GM18507 (cell line): ENCODE results near the gene ACR.

ENCODE experiments used
- DNase-seq: peaks from one replicate; pipeline ENCODE4 v3.0.0; 2011; ENCODE audit warnings: low read depth; ENCODE audit not compliant: insufficient read length; ENCODE audit errors: extremely low spot score
- FAIRE-seq: peaks from 2 replicates; lab custom pipeline; 2011; peaks lifted over from hg19 to GRCh38; lab: Jason Lieb, UNC

Gene ACR

DNA sequence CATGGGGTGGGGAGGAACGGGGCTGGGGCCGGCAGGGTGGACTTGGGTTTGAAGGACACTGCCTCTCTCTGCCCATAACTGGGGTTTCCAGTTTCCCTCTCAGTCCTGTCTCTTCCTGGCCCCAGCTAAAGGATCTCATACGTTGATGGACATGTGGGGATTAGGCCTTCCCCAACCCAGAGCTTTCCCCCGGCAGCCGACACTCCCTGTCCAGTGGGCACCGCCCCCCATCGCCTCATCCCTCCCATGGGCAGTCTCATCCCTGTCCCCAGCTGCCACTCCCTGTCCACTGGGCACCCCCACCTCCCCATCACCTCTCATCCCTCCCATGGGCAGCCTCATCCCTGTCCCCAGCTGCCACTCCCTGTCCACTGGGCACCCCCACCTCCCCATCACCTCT lies 22.2 kb upstream of the ACR start:
- DNase-seq (no peak), FAIRE-seq (no peak)

DNA sequence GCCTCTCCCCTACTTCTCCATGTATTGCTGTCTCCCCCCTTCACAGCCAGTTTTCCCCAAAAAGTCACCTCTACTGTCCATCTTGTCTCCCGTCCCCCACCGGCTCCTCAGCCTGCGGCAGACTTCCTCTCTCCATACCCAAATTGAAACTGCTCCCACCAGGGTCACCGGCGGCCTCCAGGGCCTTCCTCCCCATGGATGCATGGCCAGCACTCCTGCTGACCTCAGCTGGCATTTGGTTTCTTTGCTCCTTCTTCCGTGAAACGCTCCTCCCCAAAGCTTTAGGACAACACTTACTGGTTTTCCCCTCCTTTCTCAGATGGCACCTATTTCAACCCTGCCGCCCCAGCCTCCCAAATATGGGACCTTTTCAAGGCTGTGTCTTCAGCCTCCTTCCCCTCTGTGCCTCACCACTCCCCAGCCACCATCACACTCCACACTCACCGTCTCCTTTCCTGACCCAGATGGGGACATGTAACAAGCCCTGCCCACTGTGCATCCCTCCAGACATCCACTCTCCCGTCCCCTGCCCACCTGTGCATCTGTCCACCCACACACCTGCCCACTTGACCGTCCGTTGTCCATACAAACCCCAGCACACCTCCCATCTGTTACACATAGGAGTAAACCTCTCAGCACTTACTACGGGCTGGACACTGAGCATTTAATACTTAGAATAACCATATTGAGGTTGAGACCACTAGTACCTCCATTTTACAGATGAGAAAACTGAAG lies 21.5 kb upstream of the ACR start:
- DNase-seq: no peak
- FAIRE-seq: no peak

DNA sequence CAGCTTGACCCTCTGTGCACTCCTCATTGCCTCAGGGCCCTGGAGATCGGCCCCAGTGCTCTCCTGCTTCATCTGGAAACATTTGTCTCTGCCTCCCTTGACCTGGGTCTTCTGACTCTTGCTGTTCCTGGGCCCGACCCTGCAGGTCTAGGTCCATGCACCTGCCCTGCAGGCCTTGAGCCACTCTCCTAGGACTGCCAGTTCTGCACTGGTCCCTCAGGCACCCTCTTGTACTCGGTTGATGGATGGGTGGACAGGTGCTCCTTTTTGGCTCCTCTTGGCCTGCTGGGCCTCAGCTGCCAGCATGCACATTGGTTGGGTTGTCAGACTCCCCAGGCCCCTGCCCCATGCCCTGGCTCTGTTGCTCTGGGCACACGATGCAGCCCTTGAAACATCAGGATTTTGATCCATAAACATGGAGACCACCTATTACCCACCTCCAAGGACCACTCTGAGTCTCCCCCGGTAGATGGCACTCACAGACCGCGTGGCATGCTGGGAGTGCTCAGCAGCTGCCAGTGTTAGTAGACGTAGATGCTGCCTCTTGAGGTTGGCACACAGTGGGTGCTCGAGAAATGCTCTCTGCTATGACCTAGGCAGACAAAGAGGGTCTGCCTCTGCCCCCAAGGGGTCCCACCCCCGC lies 20.2 kb upstream of the ACR start:
- DNase-seq: no peak
- FAIRE-seq: no peak

DNA sequence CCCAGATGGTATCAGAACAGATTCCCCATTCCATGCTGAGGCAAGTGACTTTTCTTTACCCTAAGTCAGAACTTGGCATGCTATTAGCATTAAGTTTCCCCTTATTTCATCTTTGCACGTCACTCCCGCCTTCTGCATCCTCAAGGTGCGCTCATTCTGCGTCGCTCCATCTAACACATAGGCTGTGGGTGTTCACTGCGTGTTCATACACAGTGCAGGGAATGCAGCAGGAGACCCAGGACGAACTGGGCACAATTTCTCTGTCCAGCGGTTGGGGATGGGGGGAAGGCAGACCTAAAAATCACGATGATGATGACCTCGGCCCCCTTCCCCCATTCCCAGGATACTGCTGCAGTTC lies 19.7 kb upstream of the ACR start:
- FAIRE-seq (no peak), DNase-seq (no peak)

DNA sequence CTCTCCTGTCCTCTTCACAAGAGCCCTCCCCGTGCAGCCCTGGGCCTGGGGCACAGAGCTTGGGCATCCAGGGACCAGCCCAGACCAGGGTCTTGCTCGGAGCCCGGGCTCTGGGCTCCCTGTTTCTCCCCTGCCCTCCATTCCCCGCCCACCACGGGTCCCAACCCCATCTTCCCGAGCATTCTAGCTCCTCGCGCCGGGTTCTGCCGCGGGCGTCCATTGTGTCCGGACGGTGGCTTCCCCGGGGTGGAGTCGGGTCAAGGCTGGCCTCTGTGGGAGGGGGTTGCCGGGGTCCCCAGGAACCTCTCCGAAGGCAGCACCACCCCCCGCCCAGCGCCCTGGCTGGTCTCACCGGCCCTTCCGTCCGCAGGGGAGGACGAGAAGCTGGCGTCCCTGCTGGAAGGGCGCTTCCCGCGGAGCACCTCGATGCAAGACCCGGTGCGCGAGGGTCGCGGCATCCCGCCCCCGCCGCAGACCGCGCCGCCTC lies 18.1 kb upstream of the ACR start:
- DNase-seq (no peak), FAIRE-seq (no peak)

DNA sequence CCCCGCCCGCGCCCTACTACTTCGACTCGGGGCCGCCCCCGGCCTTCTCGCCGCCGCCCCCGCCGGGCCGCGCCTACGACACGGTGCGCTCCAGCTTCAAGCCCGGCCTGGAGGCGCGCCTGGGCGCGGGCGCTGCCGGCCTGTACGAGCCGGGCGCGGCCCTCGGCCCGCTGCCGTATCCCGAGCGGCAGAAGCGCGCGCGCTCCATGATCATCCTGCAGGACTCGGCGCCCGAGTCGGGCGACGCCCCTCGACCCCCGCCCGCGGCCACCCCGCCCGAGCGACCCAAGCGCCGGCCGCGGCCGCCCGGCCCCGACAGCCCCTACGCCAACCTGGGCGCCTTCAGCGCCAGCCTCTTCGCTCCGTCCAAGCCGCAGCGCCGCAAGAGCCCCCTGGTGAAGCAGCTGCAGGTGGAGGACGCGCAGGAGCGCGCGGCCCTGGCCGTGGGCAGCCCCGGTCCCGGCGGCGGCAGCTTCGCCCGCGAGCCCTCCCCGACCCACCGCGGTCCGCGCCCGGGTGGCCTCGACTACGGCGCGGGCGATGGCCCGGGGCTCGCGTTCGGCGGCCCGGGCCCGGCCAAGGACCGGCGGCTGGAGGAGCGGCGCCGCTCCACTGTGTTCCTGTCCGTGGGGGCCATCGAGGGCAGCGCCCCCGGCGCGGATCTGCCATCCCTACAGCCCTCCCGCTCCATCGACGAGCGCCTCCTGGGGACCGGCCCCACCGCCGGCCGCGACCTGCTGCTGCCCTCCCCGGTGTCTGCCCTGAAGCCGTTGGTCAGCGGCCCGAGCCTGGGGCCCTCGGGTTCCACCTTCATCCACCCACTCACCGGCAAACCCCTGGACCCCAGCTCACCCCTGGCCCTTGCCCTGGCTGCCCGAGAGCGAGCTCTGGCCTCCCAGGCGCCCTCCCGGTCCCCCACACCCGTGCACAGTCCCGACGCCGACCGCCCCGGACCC lies 17.4 kb upstream of the ACR start:
- no peak for FAIRE-seq
- no peak for DNase-seq

DNA sequence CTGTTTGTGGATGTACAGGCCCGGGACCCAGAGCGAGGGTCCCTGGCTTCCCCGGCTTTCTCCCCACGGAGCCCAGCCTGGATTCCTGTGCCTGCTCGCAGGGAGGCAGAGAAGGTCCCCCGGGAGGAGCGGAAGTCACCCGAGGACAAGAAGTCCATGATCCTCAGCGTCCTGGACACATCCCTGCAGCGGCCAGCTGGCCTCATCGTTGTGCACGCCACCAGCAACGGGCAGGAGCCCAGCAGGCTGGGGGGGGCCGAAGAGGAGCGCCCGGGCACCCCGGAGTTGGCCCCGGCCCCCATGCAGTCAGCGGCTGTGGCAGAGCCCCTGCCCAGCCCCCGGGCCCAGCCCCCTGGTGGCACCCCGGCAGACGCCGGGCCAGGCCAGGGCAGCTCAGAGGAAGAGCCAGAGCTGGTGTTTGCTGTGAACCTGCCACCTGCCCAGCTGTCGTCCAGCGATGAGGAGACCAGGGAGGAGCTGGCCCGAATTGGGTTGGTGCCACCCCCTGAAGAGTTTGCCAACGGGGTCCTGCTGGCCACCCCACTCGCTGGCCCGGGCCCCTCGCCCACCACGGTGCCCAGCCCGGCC lies 16.7 kb upstream of the ACR start:
- DNase-seq: no peak
- FAIRE-seq: no peak

DNA sequence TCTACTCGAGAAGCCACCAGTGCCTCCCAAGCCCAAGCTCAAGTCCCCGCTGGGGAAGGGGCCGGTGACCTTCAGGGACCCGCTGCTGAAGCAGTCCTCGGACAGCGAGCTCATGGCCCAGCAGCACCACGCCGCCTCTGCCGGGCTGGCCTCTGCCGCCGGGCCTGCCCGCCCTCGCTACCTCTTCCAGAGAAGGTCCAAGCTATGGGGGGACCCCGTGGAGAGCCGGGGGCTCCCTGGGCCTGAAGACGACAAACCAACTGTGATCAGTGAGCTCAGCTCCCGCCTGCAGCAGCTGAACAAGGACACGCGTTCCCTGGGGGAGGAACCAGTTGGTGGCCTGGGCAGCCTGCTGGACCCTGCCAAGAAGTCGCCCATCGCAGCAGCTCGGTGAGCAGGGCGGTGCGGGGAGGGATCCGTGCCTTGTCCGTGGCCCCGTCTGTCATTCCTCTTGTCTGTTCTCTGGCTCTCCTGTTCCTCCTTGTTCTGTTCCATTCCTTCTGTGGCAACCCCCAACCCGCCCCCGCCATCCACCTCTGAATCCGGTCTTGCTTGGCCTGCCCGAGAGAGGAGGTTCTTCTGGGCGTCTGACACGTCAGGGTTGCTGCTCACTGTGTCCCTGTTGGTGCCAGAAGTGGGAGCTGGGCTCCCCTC lies 15.8 kb upstream of the ACR start:
- no peak for FAIRE-seq

DNA sequence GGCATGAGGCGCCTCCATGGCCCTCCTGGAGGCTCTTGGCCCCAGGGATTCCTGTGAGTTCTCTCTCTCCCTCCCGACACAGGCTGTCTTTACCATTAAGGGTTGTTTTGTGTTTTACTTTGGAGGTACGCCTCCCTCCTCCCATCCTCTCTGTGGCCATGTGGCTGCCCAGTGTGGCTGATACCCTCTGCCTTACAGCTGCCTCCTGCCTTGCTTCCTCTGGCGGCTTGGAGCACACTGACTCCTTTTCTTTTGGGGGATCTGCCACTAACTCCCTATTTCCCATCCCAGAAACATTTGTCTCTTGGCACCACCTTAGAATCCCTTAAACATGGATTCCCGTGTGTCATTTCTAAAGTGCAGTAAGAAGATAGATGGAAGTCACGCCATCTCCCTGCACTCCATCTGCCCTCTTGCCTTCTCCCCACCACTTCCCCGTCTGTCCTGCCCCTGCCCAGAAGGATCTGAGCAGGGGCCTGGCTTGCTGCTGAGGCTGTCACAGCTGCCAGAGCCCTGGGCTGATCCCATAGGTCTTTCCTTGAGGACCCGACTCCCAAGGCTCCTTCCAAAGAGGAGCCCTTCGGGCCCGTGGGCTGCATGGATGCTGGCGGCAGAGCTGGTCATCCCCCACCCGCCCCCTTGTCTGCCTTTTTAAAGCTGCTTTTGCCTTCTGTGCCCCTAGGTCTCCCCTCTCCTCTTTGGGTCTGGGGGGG lies 15.1 kb upstream of the ACR start:
- no peak for DNase-seq
- FAIRE-seq: no peak

More for the DNA sequence above, 15.8 kb upstream of the ACR start:
- no peak for DNase-seq

DNA sequence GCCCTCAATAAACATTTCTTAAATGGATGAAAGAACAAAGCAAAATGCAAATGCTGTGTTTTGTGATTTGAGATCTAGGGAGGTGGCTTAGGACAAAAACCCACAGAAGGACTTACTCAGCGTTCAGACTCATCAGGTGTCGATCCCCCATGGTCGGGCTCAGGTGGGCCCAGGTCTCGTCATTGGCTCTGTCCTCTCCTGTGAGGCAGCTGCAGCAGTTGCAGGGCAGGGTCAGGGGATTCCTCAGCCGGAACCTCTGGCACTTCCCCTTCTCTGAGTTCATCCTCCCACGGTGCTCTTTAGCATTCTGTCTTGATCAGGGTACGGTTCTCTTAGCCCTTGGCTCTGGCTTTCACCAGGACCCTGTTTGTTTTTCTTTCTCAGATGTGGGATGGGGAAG lies 14.0 kb upstream of the ACR start:
- no peak for DNase-seq
- FAIRE-seq: no peak

DNA sequence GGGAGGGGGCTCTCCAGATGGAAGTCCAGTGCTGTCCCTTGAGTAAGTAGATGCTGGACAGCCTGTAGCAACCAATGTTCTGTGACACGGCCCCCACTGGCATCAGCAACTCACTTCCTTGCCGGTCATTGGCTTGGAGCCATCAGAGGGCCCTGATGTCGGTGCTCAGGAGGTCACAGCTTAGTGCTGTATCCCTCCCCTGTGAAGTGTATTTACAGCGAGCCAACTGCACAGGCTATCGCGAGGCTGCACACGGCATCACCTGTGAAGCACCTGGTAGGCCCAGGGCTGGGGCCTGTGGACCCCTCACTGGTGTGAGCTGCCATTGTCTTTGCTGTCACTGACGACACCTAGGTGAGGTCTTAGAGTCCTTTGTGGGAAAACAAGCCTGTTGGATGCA lies 13.4 kb upstream of the ACR start:
- DNase-seq: no peak
- FAIRE-seq: no peak

DNA sequence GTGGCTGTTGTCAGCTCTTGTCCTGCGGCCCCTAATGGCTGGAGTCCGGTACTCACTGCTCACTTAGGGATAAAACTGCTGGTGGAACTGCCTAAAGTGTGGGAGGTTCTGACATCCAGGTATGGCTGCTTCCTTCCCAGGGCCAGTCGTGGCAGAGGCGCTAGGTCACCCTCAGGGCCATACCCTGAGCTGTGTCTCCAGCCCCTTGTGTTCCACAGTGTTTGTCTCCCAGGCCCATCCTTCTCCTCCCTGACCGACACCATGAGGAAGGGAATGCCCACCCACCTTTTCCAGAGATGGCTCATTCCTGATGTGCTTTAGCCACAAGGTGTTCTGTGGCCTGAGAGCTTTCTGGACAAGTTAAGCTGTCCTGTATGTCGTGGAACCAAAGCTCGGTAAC lies 12.4 kb upstream of the ACR start:
- FAIRE-seq (no peak), DNase-seq (no peak)

DNA sequence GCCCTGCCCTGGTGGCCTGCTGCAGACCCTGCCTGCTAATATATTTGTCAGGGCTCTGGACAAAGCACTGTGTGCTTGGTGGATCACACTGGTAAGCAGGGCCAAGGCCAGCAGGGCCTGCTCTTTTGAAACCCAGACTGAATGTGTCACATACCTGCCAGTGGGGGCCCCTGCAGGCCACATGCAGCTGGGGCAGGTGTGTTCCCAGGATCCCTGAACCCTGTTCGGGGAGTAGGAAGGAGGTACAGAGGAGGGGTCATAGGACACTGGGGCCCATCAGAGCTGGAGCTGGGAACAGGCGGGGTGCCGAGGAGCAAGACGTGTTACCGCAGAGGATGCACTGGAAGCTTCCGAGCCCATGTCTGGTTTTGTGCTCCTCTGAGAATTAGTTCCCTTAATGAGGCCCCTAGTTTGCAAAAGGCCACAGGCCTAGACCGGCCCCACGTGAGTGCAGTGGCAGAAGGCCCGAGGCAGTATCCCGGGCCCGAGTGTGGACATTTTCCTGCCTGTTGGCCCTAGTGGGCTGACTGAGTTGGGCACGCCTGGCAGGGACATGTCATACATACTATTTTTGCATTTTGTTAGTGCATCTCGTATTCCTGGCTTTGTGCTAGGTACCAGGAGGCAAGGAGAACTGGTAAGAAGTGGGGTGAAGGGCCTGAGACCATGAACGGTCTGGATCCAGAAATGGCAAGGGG lies 11.2 kb upstream of the ACR start:
- no peak for FAIRE-seq
- DNase-seq: no peak

DNA sequence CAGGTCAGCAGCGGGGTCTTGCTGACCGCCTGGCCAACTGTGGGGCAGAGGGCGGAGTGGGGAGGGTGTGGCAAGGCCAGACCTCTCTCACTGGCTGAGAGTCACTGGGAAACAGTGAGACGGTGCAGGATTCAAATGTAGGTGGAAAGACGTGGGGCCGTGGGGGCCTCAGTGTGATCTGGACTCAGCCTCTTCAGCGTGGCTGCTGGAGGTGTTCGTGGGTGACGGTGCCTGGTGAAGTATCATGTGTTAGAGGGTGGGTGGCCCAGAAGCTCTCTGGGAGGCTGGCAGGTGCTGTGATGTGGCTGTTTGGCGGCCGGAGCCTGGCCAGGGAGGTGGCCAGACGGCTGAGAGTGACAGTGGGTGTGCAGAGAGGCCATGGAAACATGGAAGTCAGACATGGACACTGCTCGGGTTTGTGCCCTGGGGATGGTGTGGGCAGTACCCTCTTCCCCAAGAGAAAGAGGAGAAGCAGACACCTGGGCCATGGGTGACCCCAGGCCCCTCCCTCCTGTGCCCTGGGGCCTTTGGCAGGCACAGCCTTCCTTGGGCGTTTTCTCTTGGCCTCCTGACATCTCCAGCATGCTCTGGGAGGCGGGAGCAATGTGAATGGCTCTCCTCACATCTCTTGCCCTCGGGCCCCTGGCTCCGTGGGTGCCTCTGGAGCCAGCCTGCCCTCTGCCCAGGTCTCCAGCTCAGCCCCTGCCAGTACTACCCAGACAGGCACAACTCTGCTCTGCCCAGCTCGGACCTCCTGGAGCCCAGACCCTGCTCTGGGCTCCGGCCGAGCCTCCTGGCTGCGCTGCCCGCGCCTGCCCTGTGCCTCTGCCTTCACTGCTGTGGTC lies 10.1 kb upstream of the ACR start:
- FAIRE-seq (no peak), DNase-seq (no peak)

DNA sequence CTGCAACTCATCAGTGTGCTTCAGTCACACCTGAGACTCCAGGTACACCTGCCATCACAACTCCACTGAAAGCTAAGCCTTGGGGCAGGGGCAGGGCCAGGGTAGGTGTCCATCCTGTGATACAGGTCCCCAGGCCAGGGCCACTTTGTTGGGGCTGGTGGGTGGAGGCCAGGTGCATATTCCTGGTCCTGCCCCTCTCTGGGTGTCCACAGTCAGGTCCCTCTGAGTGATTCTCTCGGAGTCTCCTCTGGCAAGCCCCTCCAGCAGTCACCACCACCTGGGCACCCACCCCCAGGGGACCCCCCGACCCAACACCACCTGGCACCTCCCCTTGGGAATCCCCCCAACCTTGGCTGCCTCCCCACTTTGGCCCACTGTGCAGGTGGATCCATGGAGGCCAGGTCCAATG lies 9.5 kb upstream of the ACR start:
- no peak for FAIRE-seq
- DNase-seq: no peak

DNA sequence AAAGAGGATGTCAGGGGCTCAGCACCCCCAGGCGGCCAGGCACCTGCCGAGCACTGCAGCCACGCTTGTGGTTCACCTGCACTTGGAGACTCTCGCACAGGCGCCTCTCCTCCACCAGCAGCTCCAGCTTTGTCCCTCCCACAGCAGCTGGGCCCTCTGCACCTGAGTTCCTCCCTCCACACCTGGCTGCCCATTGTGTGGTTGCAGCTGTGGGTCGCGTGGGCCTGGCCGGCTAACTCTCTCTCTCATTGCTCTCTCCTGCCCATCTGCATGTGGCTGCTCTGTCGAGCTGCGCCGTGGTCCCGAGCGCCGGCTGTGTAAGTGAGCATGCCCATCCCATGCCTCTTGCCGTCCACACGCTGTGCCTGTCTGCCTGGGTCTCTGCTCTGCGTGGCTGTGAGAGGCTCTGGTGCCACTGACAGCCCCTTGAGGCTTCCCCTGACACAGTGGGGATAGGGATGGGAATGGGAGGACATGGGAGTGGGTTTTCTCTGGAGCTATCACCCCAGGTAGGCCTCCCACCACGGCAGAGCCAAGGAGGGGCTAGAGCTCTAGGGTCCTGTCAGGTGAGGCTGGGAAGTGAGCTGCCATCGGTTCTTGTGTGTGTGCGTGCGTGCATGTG lies 8.5 kb upstream of the ACR start:
- DNase-seq: no peak
- FAIRE-seq: no peak
